Liver (tissue), 9 donors: Measurements from ENCODE around the gene SH3PXD2B. TPM values are rescaled to one million over a fixed set of nuclear protein-coding genes. Genes with fewer than 3 reads are reported as not detected.

Experiments
- DNase-seq: peaks from one replicate; pipeline ENCODE4 v3.0.0-alpha.2; 2017; ENCODE audit warnings: low spot score
- H3K27ac ChIP-seq, 2 donors: one replicate each; pipeline ENCODE4 v1.7.0; 2013; ENCODE audit warnings: inconsistent platforms in 2 of 2, low read length in 2 of 2, control low read depth in 1 of 2, low read depth in 1 of 2, mild to moderate bottlenecking in 1 of 2
- H3K27me3 ChIP-seq, 4 donors: one replicate each; pipeline versions ENCODE4 v1.6.1 to v1.7.0; 2013; ENCODE audit warnings: low read length in 3 of 4, inconsistent platforms in 1 of 4, mild to moderate bottlenecking in 1 of 4, moderate library complexity in 1 of 4; ENCODE audit not compliant: control insufficient read depth in 4 of 4, insufficient read depth in 4 of 4
- H3K36me3 ChIP-seq, 4 donors: one replicate each; pipeline versions ENCODE4 v1.6.1 to v1.7.0; 2013; ENCODE audit warnings: low read length in 3 of 4, mild to moderate bottlenecking in 3 of 4, low read depth in 1 of 4, moderate library complexity in 1 of 4; ENCODE audit not compliant: control insufficient read depth in 4 of 4, insufficient read depth in 3 of 4
- H3K4me1 ChIP-seq, 4 donors: one replicate each; pipeline versions ENCODE4 v1.6.1 to v1.7.0; 2013; ENCODE audit warnings: low read length in 3 of 4, mild to moderate bottlenecking in 3 of 4, moderate library complexity in 1 of 4; ENCODE audit not compliant: control insufficient read depth in 4 of 4, insufficient read depth in 4 of 4
- H3K4me3 ChIP-seq, 3 donors: one replicate each; pipeline versions ENCODE4 v1.6.1 to v1.7.0; 2013; ENCODE audit warnings: low read length in 3 of 3, control low read depth in 1 of 3, low read depth in 1 of 3, mild to moderate bottlenecking in 1 of 3
- H3K9ac ChIP-seq, 2 donors: one replicate each; pipeline ENCODE4 v1.7.0; 2013; ENCODE audit warnings: low read length in 2 of 2, mild to moderate bottlenecking in 2 of 2, moderate library complexity in 2 of 2, control low read depth in 1 of 2, low read depth in 1 of 2
- H3K9me3 ChIP-seq, 4 donors: one replicate each; pipeline versions ENCODE4 v1.6.1 to v1.7.0; 2013; ENCODE audit warnings: low read length in 3 of 4; ENCODE audit not compliant: control insufficient read depth in 4 of 4
- ATF3 ChIP-seq: IDR thresholded peaks from 2 replicates; pipeline ENCODE4 v1.6.1; 2016; ENCODE audit warnings: antibody characterized with exemption
- CTCF ChIP-seq: fragments of 150-350 bp; IDR thresholded peaks from 2 replicates; pipeline ENCODE4 v1.5.1; 2017; ENCODE audit warnings: improper control_type of control experiment, low read depth, low read length; ENCODE audit not compliant: missing input control
- EGR1 ChIP-seq, 2 donors: IDR thresholded peaks; 2 replicates each; pipeline ENCODE4 v1.6.1; 2016 to 2018; ENCODE audit warnings: antibody characterized with exemption in 2 of 2, low read depth in 2 of 2
- FOXA1 ChIP-seq: IDR thresholded peaks from 2 replicates; pipeline ENCODE4 v1.6.1; 2016; ENCODE audit warnings: antibody characterized with exemption
- FOXA2 ChIP-seq: IDR thresholded peaks from 2 replicates; pipeline ENCODE4 v1.6.1; 2016; ENCODE audit warnings: antibody characterized with exemption
- GABPA ChIP-seq, 2 donors: IDR thresholded peaks in 1 of 2; conservative IDR thresholded peaks in 1 of 2; 2 replicates each; pipeline ENCODE4 v1.6.1; 2016; ENCODE audit warnings: antibody characterized with exemption in 2 of 2, mild to moderate bottlenecking in 1 of 2, moderate library complexity in 1 of 2
- HNF4A ChIP-seq, 2 donors: conservative IDR thresholded peaks; 2 replicates each; pipeline ENCODE4 v1.6.1; 2016; ENCODE audit warnings: antibody characterized with exemption in 2 of 2, mild to moderate bottlenecking in 2 of 2
- HNF4G ChIP-seq: IDR thresholded peaks from 2 replicates; pipeline ENCODE4 v1.6.1; 2016; ENCODE audit warnings: antibody characterized with exemption
- JUND ChIP-seq, 2 donors: IDR thresholded peaks; 2 replicates each; pipeline ENCODE4 v1.6.1; 2016; ENCODE audit warnings: antibody characterized with exemption in 2 of 2
- MAX ChIP-seq: IDR thresholded peaks from 2 replicates; pipeline ENCODE4 v1.6.1; 2016; ENCODE audit warnings: antibody characterized with exemption
- NR2F2 ChIP-seq: IDR thresholded peaks from 2 replicates; pipeline ENCODE4 v1.6.1; 2016; ENCODE audit warnings: antibody characterized with exemption
- RAD21 ChIP-seq, 2 donors: IDR thresholded peaks; 2 replicates each; pipeline ENCODE4 v1.6.1; 2016; ENCODE audit warnings: antibody characterized with exemption in 2 of 2, mild to moderate bottlenecking in 2 of 2
- REST ChIP-seq: IDR thresholded peaks from 2 replicates; pipeline ENCODE4 v1.6.1; 2016; ENCODE audit warnings: antibody characterized with exemption, mild to moderate bottlenecking
- TAF1 ChIP-seq: conservative IDR thresholded peaks from 2 replicates; pipeline ENCODE4 v1.6.1; 2016; ENCODE audit warnings: antibody characterized with exemption, mild to moderate bottlenecking
- YY1 ChIP-seq: IDR thresholded peaks from 2 replicates; pipeline ENCODE4 v1.6.1; 2016; ENCODE audit warnings: antibody characterized with exemption, mild to moderate bottlenecking
- ZBTB33 ChIP-seq: IDR thresholded peaks from 2 replicates; pipeline ENCODE4 v1.6.1; 2016; ENCODE audit warnings: antibody characterized with exemption
- WGBS: extraction: QIAGEN DNeasy Blood & Tissue Kit; methylation state at CpG from one replicate; pipeline ENCODE4 v1.1.7; 2013; 5-methylcytosine and 5-hydroxymethylcytosine counted together
- polyA plus RNA-seq, 2 donors: library from polyadenylated mRNA; stranded (reverse) in 1 of 2; unstranded in 1 of 2; fragments of 200-250 nt in 1 of 2; fragments of >200 nt in 1 of 2; fragmentation: Nextera tagmentation in 1 of 2; extraction: Ambion mirVana in 1 of 2; gene quantifications; one replicate each; pipeline versions ENCODE4 v1.2.1 to v1.2.3, GENCODE V29; 2013 to 2015
- total RNA-seq, 2 donors: library from RNA; depleted of rRNA; stranded (reverse); fragments of >200 nt; gene quantifications; one replicate each; pipeline ENCODE4 v1.2.3, GENCODE V29; 2014
- donor health status: healthy.
- donor health status: healthy.
- donor health status: healthy.
- donor health status: healthy.
- donor health status: healthy.

The SH3PXD2B gene
- total and polyA plus RNA-seq, 4 donors = 1.1 to 3.3 (median 2.2) TPM

- Histone ChIP-seq H3K4me3 (no peak overlapping the region), H3K27me3 (no peaks in the 10 kb centered on the region), H3K9ac (no peak overlapping the region), H3K27ac (no peak overlapping the region), H3K4me1 (peaks cover 0 to 3% (median 2%) of the 10 kb centered on the region in 4 donors), H3K9me3 (peaks cover 0 to 2% (median 0%) of the 10 kb centered on the region in 4 donors), H3K36me3 (no peaks in the 10 kb centered on the region)
- no peak for TF ChIP-seq YY1
- no peak for TF ChIP-seq EGR1 (IDR thresholded peaks at IDR 0.05; ENCODE audit: low read depth in 2 of 2)
- no peak for TF ChIP-seq ATF3
- no peak for TF ChIP-seq ZBTB33
- TF ChIP-seq MAX = no peak
- no peak for TF ChIP-seq GABPA (IDR thresholded peaks at IDR 0.05 in 1 of 2, conservative IDR thresholded peaks at IDR 0.05 in 1 of 2)
- no peak for TF ChIP-seq HNF4G
- TF ChIP-seq TAF1 = no peak
- TF ChIP-seq REST = no peak
- no peak for TF ChIP-seq FOXA1
- no peak for TF ChIP-seq HNF4A (conservative IDR thresholded peaks at IDR 0.05)
- no peak for TF ChIP-seq RAD21 (IDR thresholded peaks at IDR 0.05)
- no peak for TF ChIP-seq CTCF
- TF ChIP-seq JUND (IDR thresholded peaks at IDR 0.05) = no peak
- TF ChIP-seq FOXA2 = no peak
- no peak for TF ChIP-seq NR2F2
- 90% methylated on average over 15 of the region's 15 CpGs for WGBS
- DNase-seq = no peak
These were observed 28.1 kb upstream of the SH3PXD2B start for GRCh38 chr5:172482156-172483020.
